ENCODE results near the gene MAP1B.

Gene MAP1B

GRCh38 chr5:72134226-72134899 is 27.1 kb downstream of the MAP1B start:
- TF ChIP-seq CTCF (IDR thresholded peaks at IDR 0.05; ENCODE audit: insufficient read depth, low read depth, low read length, missing control alignments): no peak
- H3K4me3 ChIP-seq (ENCODE audit: low read depth, low read length): no peak overlapping the region
- no peak for DNase-seq (ENCODE audit: low read depth)

DNA sequence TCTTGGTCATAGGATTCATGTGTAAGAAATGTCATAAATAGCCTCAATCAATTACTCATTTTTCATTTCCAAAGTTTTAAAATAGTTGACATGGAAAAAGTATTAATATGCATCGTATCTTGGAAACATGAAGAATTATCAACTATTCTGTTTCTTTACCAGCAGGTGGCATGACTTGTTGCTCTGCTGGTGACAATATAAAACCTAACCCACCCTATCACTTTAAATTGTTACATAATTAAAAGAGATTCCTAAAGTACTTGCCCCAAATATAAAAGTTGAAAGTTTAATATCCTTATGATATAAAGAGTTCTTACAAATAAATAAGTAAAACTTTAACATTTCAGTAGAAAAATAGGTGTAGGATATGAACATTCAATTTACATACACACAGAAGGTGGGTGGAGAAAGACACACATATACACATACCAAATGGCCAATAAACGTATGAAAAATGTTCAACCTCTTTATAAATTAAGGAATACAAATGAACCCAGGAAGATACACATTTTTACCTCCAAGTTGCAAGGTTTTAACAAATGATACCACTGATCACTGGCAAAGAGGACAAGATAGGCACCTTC is 30.6 kb downstream of the MAP1B start:
- DNase-seq (ENCODE audit: low read depth): peak; percentile 13
- TF ChIP-seq CTCF (IDR thresholded peaks at IDR 0.05; ENCODE audit: insufficient read depth, low read depth, low read length, missing control alignments): peak; percentile 43
- H3K4me3 ChIP-seq (ENCODE audit: low read depth, low read length): no peak overlapping the region

GRCh38 chr5:72138943-72139521 is 31.8 kb downstream of the MAP1B start:
- no peak for TF ChIP-seq CTCF (IDR thresholded peaks at IDR 0.05; ENCODE audit: insufficient read depth, low read depth, low read length, missing control alignments)
- H3K4me3 ChIP-seq (ENCODE audit: low read depth, low read length): no peak overlapping the region
- DNase-seq (ENCODE audit: low read depth): peak; percentile 32

- no peak for DNase-seq (ENCODE audit: low read depth)
- TF ChIP-seq CTCF (IDR thresholded peaks at IDR 0.05; ENCODE audit: insufficient read depth, low read depth, low read length, missing control alignments): no peak
- no peak overlapping the region for H3K4me3 ChIP-seq (ENCODE audit: low read depth, low read length)
Measured at GRCh38 chr5:72140711-72141110, 33.4 kb downstream of the MAP1B start.

- no peak overlapping the region for H3K4me3 ChIP-seq (ENCODE audit: low read depth, low read length)
- no peak for TF ChIP-seq CTCF (IDR thresholded peaks at IDR 0.05; ENCODE audit: insufficient read depth, low read depth, low read length, missing control alignments)
- no peak for DNase-seq (ENCODE audit: low read depth)
Measured at GRCh38 chr5:72141440-72142355, 34.4 kb downstream of the MAP1B start.

DNA sequence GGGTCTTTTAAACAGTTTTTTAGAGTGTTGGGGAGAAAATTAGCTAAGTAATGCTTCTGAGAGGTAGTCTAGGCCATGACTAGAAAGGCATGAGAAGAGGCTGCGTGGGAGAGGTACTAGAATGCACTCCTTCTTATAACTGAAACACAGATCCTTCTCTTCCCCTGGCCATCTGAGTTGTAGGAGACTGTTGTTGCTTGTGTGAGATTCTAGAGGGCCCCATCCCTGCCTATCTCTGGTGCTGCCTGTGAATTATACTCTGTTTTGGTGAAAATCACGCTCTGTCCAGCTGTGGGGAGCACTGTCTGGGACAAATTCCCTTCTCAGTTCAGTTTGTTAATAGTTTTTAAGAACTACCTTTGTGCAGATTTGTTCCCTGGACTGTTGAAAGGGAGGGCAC is 37.5 kb downstream of the MAP1B start:
- TF ChIP-seq CTCF (IDR thresholded peaks at IDR 0.05; ENCODE audit: insufficient read depth, low read depth, low read length, missing control alignments): no peak
- no peak for DNase-seq (ENCODE audit: low read depth)
- no peak overlapping the region for H3K4me3 ChIP-seq (ENCODE audit: low read depth, low read length)
